Measurements from ENCODE around the gene OTUD4. TPM values are rescaled to one million over a fixed set of nuclear protein-coding genes. Genes with fewer than 3 reads are reported as not detected.

The OTUD4 gene
- total and polyA plus RNA-seq, 9 of the 15 experiments (the other 6 are each of a cell fraction or from before 2014, with no cell fraction given), result 4.2 to 29.0 (median 24.8) TPM

- no peak for TF ChIP-seq BCLAF1 (IDR thresholded peaks at IDR 0.05; ENCODE audit: borderline replicate concordance in 1 of 2, control insufficient read depth in 1 of 2, low read depth in 2 of 2, low read length in 1 of 2)
- TF ChIP-seq SMC3 (conservative IDR thresholded peaks at IDR 0.05; ENCODE audit: insufficient read depth, low read depth, low read length), result no peak
- TF ChIP-seq MIER1 (IDR thresholded peaks at IDR 0.05; ENCODE audit: low read depth), result no peak
- TF ChIP-seq ZNF12 (CRISPR knock-in tag; IDR thresholded peaks at IDR 0.05), result no peak
- TF ChIP-seq RBM39 (optimal IDR thresholded peaks at IDR 0.05; ENCODE audit: low read depth, low read length), result no peak
- TF ChIP-seq E2F4 (CRISPR knock-in tag; IDR thresholded peaks at IDR 0.05; ENCODE audit: low read depth), result 0 out of 2 replicates have a peak, but pooled peaks have one; percentile 45
- TF ChIP-seq ZNF224 (CRISPR knock-in tag; IDR thresholded peaks at IDR 0.05), result no peak
- TF ChIP-seq RB1 (IDR thresholded peaks at IDR 0.05; ENCODE audit: low read depth), result peak; percentile 85
- TF ChIP-seq E2F1 (CRISPR knock-in tag; IDR thresholded peaks at IDR 0.05), result peak; percentile 79; the same call in 1 of the 2 replicates
- no peak for TF ChIP-seq ELF4 (CRISPR knock-in tag; IDR thresholded peaks at IDR 0.05)
- no peak for TF ChIP-seq KLF10 (CRISPR knock-in tag; IDR thresholded peaks at IDR 0.05)
- no peak for TF ChIP-seq RNF2 (IDR thresholded peaks at IDR 0.05)
- TF ChIP-seq MCM5 (IDR thresholded peaks at IDR 0.05; ENCODE audit: low read depth), result no peak
- TF ChIP-seq MYBL2 (IDR thresholded peaks at IDR 0.05; ENCODE audit: low read depth), result no peak
- no peak for TF ChIP-seq MYBL2 (CRISPR knock-in tag; IDR thresholded peaks at IDR 0.05; ENCODE audit: borderline replicate concordance)
- no peak for TF ChIP-seq ZNF431 (CRISPR knock-in tag; IDR thresholded peaks at IDR 0.05)
- TF ChIP-seq FOXA1 (IDR thresholded peaks at IDR 0.05; ENCODE audit: borderline replicate concordance), result no peak
- peak; percentile 79; the same call in 1 of the 2 replicates for TF ChIP-seq GATAD2B (IDR thresholded peaks at IDR 0.05; ENCODE audit: borderline replicate concordance)
- no peak for TF ChIP-seq IRF9 (tag; IDR thresholded peaks at IDR 0.05)
- TF ChIP-seq ID3 (CRISPR knock-in tag; IDR thresholded peaks at IDR 0.05), result no peak
- no peak for TF ChIP-seq ID3 (tag; IDR thresholded peaks at IDR 0.05)
- TF ChIP-seq ILK (tag; IDR thresholded peaks at IDR 0.05; ENCODE audit: borderline replicate concordance, low read depth), result no peak
Observed at GRCh38 chr4:145180298-145181090, at the start of gene OTUD4 (continued).

Data from K562 (cell line).